ENCODE results near the gene TIMM44. TPM values are rescaled to one million over a fixed set of nuclear protein-coding genes. Genes with fewer than 3 reads are reported as not detected.

Gene TIMM44
- total RNA-seq, 2 donors from 2014 or later: 37.2 to 47.8 TPM

GRCh38 chr19:7909471-7910067 is 33.9 kb downstream of the TIMM44 start:
- intact Hi-C loops (cut with DNase I): no loop called here
- DNase-seq (ENCODE audit: low spot score): no peak

GRCh38 chr19:7908742-7909461 is 34.6 kb downstream of the TIMM44 start:
- intact Hi-C loops (cut with DNase I): no loop called here
- no peak for DNase-seq (ENCODE audit: low spot score)

GRCh38 chr19:7908078-7908699 is 35.3 kb downstream of the TIMM44 start:
- intact Hi-C loops (cut with DNase I): no loop called here
- DNase-seq (ENCODE audit: low spot score): no peak

- intact Hi-C loops (cut with DNase I): no loop called here
- DNase-seq (ENCODE audit: low spot score): no peak
These were observed 35.9 kb downstream of the TIMM44 start for GRCh38 chr19:7907544-7907943.

GRCh38 chr19:7907122-7907521 is 36.3 kb downstream of the TIMM44 start:
- DNase-seq (ENCODE audit: low spot score): no peak
- intact Hi-C loops (cut with DNase I): no loop called here

GRCh38 chr19:7905859-7906258 is 37.6 kb downstream of the TIMM44 start:
- intact Hi-C loops (cut with DNase I): no loop called here
- no peak for DNase-seq (ENCODE audit: low spot score)

GRCh38 chr19:7905268-7905667 is 38.2 kb downstream of the TIMM44 start:
- no peak for DNase-seq (ENCODE audit: low spot score)
- intact Hi-C loops (cut with DNase I): no loop called here

GRCh38 chr19:7904074-7905020 is 39.1 kb downstream of the TIMM44 start:
- no peak for DNase-seq (ENCODE audit: low spot score)
- intact Hi-C loops (cut with DNase I): no loop called here

GRCh38 chr19:7903244-7904073 is 40.0 kb downstream of the TIMM44 start, which contains the start of gene MAP2K7:
Gene MAP2K7, plus strand, starts transcription at chr19:7903877. Its CDS starts 68 bp downstream, at chr19:7903945.
- intact Hi-C loops (cut with DNase I): no loop called here
- DNase-seq (ENCODE audit: low spot score): peak; percentile 100

- no peak for DNase-seq (ENCODE audit: low spot score)
- intact Hi-C loops (cut with DNase I): no loop called here
These were observed 40.6 kb downstream of the TIMM44 start for GRCh38 chr19:7902796-7903243.

GRCh38 chr19:7901337-7901736 is 42.1 kb downstream of the TIMM44 start:
- intact Hi-C loops (cut with DNase I): no loop called here
- no peak for DNase-seq (ENCODE audit: low spot score)

GRCh38 chr19:7900931-7901330 is 42.5 kb downstream of the TIMM44 start:
- intact Hi-C loops (cut with DNase I): no loop called here
- no peak for DNase-seq (ENCODE audit: low spot score)

- intact Hi-C loops (cut with DNase I): no loop called here
- DNase-seq (ENCODE audit: low spot score): peak; percentile 70
These were observed 43.0 kb downstream of the TIMM44 start for GRCh38 chr19:7900401-7900870.

GRCh38 chr19:7899751-7900378 is 43.6 kb downstream of the TIMM44 start:
- intact Hi-C loops (cut with DNase I): no loop called here

GRCh38 chr19:7898967-7899366 is 44.5 kb downstream of the TIMM44 start:
- intact Hi-C loops (cut with DNase I): no loop called here
- no peak for DNase-seq (ENCODE audit: low spot score)

More at GRCh38 chr19:7899751-7900378, 43.6 kb downstream of the TIMM44 start:
- peak; percentile 77 for DNase-seq (ENCODE audit: low spot score)

- no peak for DNase-seq (ENCODE audit: low spot score)
- intact Hi-C loops (cut with DNase I): no loop called here
These were observed 46.2 kb downstream of the TIMM44 start for GRCh38 chr19:7897292-7897691.

GRCh38 chr19:7895565-7895964 is 47.9 kb downstream of the TIMM44 start:
- intact Hi-C loops (cut with DNase I): no loop called here
- no peak for DNase-seq (ENCODE audit: low spot score)
